Stimulated activated CD8-positive, alpha-beta memory T cell treated with anti-CD3 and anti-CD28 coated beads, Interleukin-4, amount 100 ng/mL, for 4 hours (primary cell): ENCODE measurements around the gene AKR1B15.
"Not testable (repeated sequence)": the region's sequence is repeated elsewhere in the genome, so short reads cannot be mapped to it uniquely, and the experiment has no call there.

ENCODE experiments used
- DNase-seq, 2 donors: peaks; one replicate each; pipeline ENCODE4 v3.0.0-alpha.2; 2020; ENCODE audit warnings: low read depth in 2 of 2, low spot score in 1 of 2

AKR1B15 gene

GRCh38 chr7:134548877-134549276 is at the start of gene AKR1B15:
AKR1B15 (plus strand) TSS chr7:134549110; CDS start chr7:134564620, 15,510 bp downstream.
- DNase-seq: no peak

GRCh38 chr7:134500406-134500805 is 48.5 kb upstream of the AKR1B15 start:
- no peak for DNase-seq

GRCh38 chr7:134500982-134501381 is 47.9 kb upstream of the AKR1B15 start:
- no peak for DNase-seq

DNA sequence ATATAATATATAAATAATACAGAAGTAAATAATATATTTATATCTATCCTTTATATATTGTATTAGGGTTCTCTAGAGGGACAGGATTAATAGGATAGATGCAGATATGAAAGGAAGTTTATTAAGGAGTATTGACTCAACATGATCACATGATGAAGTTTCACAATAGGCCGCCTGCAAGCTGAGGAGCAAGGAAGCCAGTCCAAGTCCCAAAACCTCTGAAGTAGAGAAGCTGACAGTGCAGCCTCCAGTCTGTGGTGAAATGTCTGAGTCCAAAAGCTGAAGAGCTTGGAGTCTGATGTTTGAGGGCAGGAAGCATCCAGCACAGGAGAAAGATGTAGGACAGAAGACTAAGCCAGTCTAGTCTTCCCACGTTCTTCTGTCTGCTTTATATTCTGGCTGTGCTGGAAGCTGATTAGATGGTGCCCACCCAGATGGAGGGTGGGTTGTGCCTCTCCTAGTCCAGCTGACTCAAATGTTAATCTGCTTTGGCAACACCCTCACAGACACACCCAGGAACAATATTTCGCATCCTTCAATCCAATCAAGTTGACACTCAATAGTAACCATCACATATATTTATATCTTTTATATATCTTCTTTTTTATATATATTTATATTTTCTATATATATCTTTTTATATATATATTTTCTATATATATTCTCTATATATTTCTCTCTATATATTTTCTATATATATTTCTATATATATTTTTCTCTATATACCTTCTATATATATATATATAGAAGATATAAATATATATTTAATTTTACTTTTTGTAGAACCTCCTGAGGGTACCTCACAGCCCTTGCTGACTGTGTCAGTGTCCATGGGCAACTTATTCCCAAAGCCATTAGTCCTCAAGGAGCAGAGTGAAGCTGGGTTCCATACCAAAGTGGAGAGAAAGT is 46.2 kb upstream of the AKR1B15 start:
- no peak for DNase-seq

GRCh38 chr7:134504660-134505164 is 44.2 kb upstream of the AKR1B15 start:
- DNase-seq: no peak

DNA sequence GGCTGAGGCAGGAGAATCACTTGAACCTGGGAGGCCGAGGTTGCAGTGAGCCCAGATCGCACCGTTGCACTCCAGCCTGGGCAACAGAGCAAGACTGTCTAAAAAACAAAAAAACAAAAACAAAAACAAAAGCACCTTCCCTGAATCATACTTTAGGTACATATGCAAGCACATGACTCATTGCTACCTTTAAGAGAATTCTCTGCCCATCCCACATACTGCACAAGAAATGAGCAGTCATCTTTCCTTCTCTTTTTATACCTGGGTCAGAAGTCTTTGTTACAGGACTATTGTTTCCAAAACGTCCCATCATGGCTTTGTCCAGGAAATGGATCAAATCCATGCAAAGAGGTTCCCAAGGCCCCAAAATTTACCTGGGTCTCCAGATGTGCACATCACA is 43.1 kb upstream of the AKR1B15 start:
- no peak for DNase-seq

DNA sequence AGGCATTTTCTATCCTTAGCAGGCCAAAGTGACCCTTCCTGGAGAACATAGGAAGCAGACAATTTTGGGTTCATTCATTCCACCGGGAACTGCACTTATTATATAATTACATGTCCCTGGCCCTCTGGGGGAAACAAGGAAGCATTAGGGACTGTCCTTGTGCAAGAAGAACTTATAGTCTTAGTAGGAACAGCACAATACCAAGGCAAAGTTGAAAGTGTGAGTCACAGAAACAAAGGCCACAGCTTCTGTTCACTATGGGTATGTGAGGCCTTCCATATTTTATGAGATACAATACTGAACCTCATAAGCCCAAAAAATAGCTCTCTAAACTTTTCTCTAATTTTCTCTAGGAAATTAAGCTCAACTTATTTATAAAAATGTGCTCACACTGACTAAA is 39.9 kb upstream of the AKR1B15 start:
- no peak for DNase-seq

GRCh38 chr7:134510646-134511045 is 38.3 kb upstream of the AKR1B15 start:
- DNase-seq: no peak

- no peak for DNase-seq
Measured at GRCh38 chr7:134512271-134512670, 36.6 kb upstream of the AKR1B15 start.

GRCh38 chr7:134513169-134513752 is 35.6 kb upstream of the AKR1B15 start:
- DNase-seq: no peak

DNA sequence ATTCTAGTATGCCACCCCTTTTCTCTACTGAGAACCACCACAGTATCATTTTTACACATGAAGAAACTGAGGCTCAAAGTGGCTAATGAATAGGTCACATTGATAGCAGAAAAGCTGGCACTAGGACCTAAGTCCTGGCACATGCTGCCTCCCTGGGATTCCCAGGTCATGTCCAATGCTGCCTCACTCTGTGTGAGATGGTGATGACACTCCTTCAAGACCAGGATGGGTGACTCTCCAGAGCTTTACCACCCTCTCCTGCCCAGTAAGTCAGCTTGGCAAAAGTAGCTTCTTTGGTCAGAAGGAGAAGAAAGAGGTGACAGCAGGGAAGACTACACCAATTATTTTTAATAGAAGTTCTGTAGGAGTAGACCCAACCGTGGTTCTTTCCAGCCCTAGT is 34.8 kb upstream of the AKR1B15 start:
- DNase-seq: no peak

GRCh38 chr7:134514663-134515062 is 34.2 kb upstream of the AKR1B15 start:
- no peak for DNase-seq

GRCh38 chr7:134515569-134516468 is 33.1 kb upstream of the AKR1B15 start:
- no peak for DNase-seq

GRCh38 chr7:134520130-134520529 is 28.8 kb upstream of the AKR1B15 start:
- DNase-seq: no peak

GRCh38 chr7:134522601-134523000 is 26.3 kb upstream of the AKR1B15 start:
- DNase-seq: no peak

- DNase-seq: not testable (repeated sequence)
Measured at GRCh38 chr7:134525449-134525848, 23.5 kb upstream of the AKR1B15 start.

GRCh38 chr7:134526552-134527248 is 22.2 kb upstream of the AKR1B15 start:
- not testable (repeated sequence) for DNase-seq

GRCh38 chr7:134527979-134528371 is 20.9 kb upstream of the AKR1B15 start:
- no peak for DNase-seq

DNA sequence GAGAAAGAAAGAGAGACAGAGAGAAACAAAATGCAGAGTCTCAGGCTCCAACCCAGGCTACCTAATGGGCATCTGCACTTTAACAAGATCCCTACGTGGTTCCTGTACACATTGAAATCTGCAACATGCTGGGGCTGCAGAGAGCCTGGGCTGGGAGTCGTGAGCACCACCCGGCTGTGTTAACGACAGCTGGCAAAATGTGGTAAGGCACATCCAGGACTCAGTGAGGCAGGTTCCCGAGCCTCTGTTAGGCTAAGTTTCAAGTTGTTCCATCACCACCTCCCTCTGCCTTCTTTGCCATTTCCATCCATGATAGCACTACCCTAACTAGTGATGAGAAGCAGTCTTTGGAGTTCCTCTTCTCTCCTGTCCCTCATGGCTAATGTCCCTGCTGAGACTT is 20.2 kb upstream of the AKR1B15 start:
- no peak for DNase-seq

DNA sequence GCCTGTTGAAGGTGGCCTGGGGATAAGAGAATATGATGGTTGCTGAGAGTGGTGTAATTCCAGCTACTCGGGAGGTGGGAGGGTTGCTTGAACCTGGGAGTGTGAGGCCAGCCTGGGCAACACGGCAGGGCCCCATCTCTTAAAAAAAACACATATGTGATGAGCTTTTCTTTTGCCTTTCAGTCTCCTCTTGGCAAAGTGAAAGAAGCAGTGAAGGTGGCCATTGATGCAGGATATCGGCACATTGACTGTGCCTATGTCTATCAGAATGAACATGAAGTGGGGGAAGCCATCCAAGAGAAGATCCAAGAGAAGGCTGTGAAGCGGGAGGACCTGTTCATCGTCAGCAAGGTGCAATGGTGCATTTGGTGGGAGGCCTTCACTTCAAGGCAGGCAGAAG is 18.4 kb upstream of the AKR1B15 start:
- no peak for DNase-seq
